HepG2 (cell line): ENCODE results near the gene RPL35. TPM values are rescaled to one million over a fixed set of nuclear protein-coding genes. Genes with fewer than 3 reads are reported as not detected.

Source experiments
- ARID3A ChIP-seq: IDR thresholded peaks from 2 replicates; pipeline ENCODE4 v1.6.1; 2012; ENCODE audit warnings: low read depth, low read length, improper control_type of control experiment
- EEA1 ChIP-seq: sonication (generic); formaldehyde crosslinking; IDR thresholded peaks from 2 replicates; pipeline ENCODE4 v1.5.1; 2020; ENCODE audit warnings: mild to moderate bottlenecking, missing genetic modification reagents, borderline replicate concordance
- ETV6 ChIP-seq: sonication (generic); formaldehyde crosslinking; conservative IDR thresholded peaks from 2 replicates; pipeline ENCODE4 v1.4.0; 2020; ENCODE audit warnings: missing genetic modification reagents
- GFI1 ChIP-seq: sonication (generic); formaldehyde crosslinking; IDR thresholded peaks from 2 replicates; pipeline ENCODE4 v1.5.0; 2020; ENCODE audit warnings: missing genetic modification reagents, mild to moderate bottlenecking, borderline replicate concordance
- HCFC1 ChIP-seq: fragments of 150-350 bp; IDR thresholded peaks from 2 replicates; pipeline ENCODE4 v1.6.1; 2014; ENCODE audit warnings: low read depth, low read length
- HDAC2 ChIP-seq: sonication (generic); formaldehyde crosslinking; IDR thresholded peaks from 2 replicates; pipeline ENCODE4 v1.4.0; 2020; ENCODE audit warnings: missing genetic modification reagents
- HMG20A ChIP-seq: IDR thresholded peaks from 2 replicates; pipeline ENCODE4 v1.6.1; 2016; ENCODE audit warnings: borderline replicate concordance
- HOXA9 ChIP-seq: sonication (generic); formaldehyde crosslinking; IDR thresholded peaks from 2 replicates; pipeline ENCODE4 v1.8.1; 2022; ENCODE audit warnings: missing genetic modification reagents, mild to moderate bottlenecking, moderate library complexity, borderline replicate concordance
- MAFF ChIP-seq: IDR thresholded peaks from 2 replicates; pipeline ENCODE4 v1.6.1; 2011; ENCODE audit warnings: low read depth, low read length, improper control_type of control experiment
- MAFG ChIP-seq: sonication (generic); formaldehyde crosslinking; IDR thresholded peaks from 2 replicates; pipeline ENCODE4 v1.5.1; 2020; ENCODE audit warnings: mild to moderate bottlenecking, missing genetic modification reagents
- MAX ChIP-seq: IDR thresholded peaks from 2 replicates; pipeline ENCODE4 v1.6.1; 2012; ENCODE audit warnings: inconsistent platforms
- NAIF1 ChIP-seq: sonication (generic); formaldehyde crosslinking; IDR thresholded peaks from 2 replicates; pipeline ENCODE4 v1.5.0; 2020; ENCODE audit warnings: mild to moderate bottlenecking, missing genetic modification reagents, borderline replicate concordance
- ONECUT2 ChIP-seq: sonication (generic); formaldehyde crosslinking; IDR thresholded peaks from 2 replicates; pipeline ENCODE4 v1.4.0; 2020; ENCODE audit warnings: missing genetic modification reagents
- POLR2A ChIP-seq, 2 experiments: IDR thresholded peaks; 2 replicates each; pipeline ENCODE4 v1.6.1; 2011; ENCODE audit warnings: low read depth in 2 of 2, low read length in 2 of 2, mild to moderate bottlenecking in 1 of 2, moderate library complexity in 1 of 2; ENCODE audit not compliant: insufficient read depth in 1 of 2
- POLR2G ChIP-seq: fragments of 200-400 bp; formaldehyde crosslinking; IDR thresholded peaks from 2 replicates; pipeline ENCODE4 v1.6.1; 2018; ENCODE audit warnings: mild to moderate bottlenecking, low read depth, low read length, moderate library complexity
- SNAI1 ChIP-seq: sonication (generic); formaldehyde crosslinking; IDR thresholded peaks from 2 replicates; pipeline ENCODE4 v1.5.0; 2020; ENCODE audit warnings: mild to moderate bottlenecking, missing genetic modification reagents, borderline replicate concordance
- SPEN ChIP-seq: sonication (generic); formaldehyde crosslinking; IDR thresholded peaks from 2 replicates; pipeline ENCODE4 v1.5.1; 2020; ENCODE audit warnings: low read depth, mild to moderate bottlenecking, missing genetic modification reagents
- TCF7 ChIP-seq: sonication (generic); IDR thresholded peaks from 2 replicates; pipeline ENCODE4 v1.6.1; 2016; ENCODE audit warnings: antibody characterized with exemption, low read depth
- THAP7 ChIP-seq: sonication (generic); formaldehyde crosslinking; IDR thresholded peaks from 2 replicates; pipeline ENCODE4 v1.8.1; 2023; ENCODE audit warnings: mild to moderate bottlenecking, missing genetic modification reagents
- ZBTB10 ChIP-seq: sonication (generic); formaldehyde crosslinking; IDR thresholded peaks from 2 replicates; pipeline ENCODE4 v1.4.0; 2020; ENCODE audit warnings: missing genetic modification reagents, borderline replicate concordance
- ZEB1 ChIP-seq: IDR thresholded peaks from 2 replicates; pipeline ENCODE4 v1.6.1; 2012; ENCODE audit warnings: mild to moderate bottlenecking, low read depth, inconsistent platforms; ENCODE audit not compliant: insufficient replicate concordance
- ZNF18 ChIP-seq: sonication (generic); formaldehyde crosslinking; IDR thresholded peaks from 2 replicates; pipeline ENCODE4 v1.8.0; 2022; ENCODE audit warnings: mild to moderate bottlenecking, missing genetic modification reagents; ENCODE audit not compliant: insufficient replicate concordance
- ZNF274 ChIP-seq: sonication (generic); formaldehyde crosslinking; IDR thresholded peaks from 2 replicates; pipeline ENCODE4 v1.5.1; 2020; ENCODE audit warnings: mild to moderate bottlenecking, missing genetic modification reagents
- ZNF563 ChIP-seq: sonication (generic); formaldehyde crosslinking; IDR thresholded peaks from 2 replicates; pipeline ENCODE4 v1.8.0; 2022; ENCODE audit warnings: mild to moderate bottlenecking, moderate library complexity, missing genetic modification reagents
- ZNF777 ChIP-seq: sonication (generic); formaldehyde crosslinking; IDR thresholded peaks from 2 replicates; pipeline ENCODE4 v1.4.0; 2020; ENCODE audit warnings: missing genetic modification reagents
- polyA plus RNA-seq, 8 experiments: library from polyadenylated mRNA; depleted of rRNA in 3 of 8; stranded (reverse) in 7 of 8; unstranded in 1 of 8; fragments of >200 nt; fragmentation: Illumina TruSeq in 4 of 8; extraction: Trizol in 4 of 8; gene quantifications; 2 replicates each; pipeline versions ENCODE4 v1.2.1 to v1.2.3, GENCODE V29; 2011 to 2016; ENCODE audit warnings: low read depth in 4 of 8, missing spikeins in 1 of 8, mixed read lengths in 1 of 8; ENCODE audit not compliant: insufficient read depth in 1 of 8
- total RNA-seq, 5 experiments: library from RNA; depleted of rRNA; stranded (reverse); fragments of >200 nt; fragmentation: Illumina TruSeq; extraction: Trizol; gene quantifications; 2 replicates each; pipeline ENCODE4 v1.2.3, GENCODE V29; 2016; ENCODE audit warnings: low read depth in 1 of 5

RPL35 gene
- total and polyA plus RNA-seq, 2 of the 13 experiments (the other 11 are each of a cell fraction or from before 2014, with no cell fraction given): 2,153 to 2,935 TPM

GRCh38 chr9:124869986-124870560 is 8.3 kb upstream of the RPL35 start (continued):
- TF ChIP-seq ZNF18 (CRISPR knock-in tag) (peak; percentile 66), HOXA9 (CRISPR knock-in tag) (no peak), HCFC1 (no peak), HDAC2 (CRISPR knock-in tag) (no peak), POLR2A (IDR thresholded peaks at IDR 0.05; ENCODE audit: insufficient read depth in 1 of 2, low read depth in 2 of 2, low read length in 2 of 2) (0 out of 4 replicates have a peak, but pooled peaks of 1 of the 2 experiments have one; percentile 26), ZNF777 (CRISPR knock-in tag) (no peak), SNAI1 (CRISPR knock-in tag) (no peak), ARID3A (no peak), MAX (0 out of 2 replicates have a peak, but pooled peaks have one; percentile 29), ZNF563 (no peak), MAFF (no peak), THAP7 (CRISPR knock-in tag) (no peak), HMG20A (CRISPR knock-in tag) (no peak; the same call in 1 of the 2 replicates), TCF7 (no peak), GFI1 (CRISPR knock-in tag) (0 out of 2 replicates have a peak, but pooled peaks have one; percentile 43), ZBTB10 (no peak), ZNF274 (CRISPR knock-in tag) (no peak), ZEB1 (no peak), POLR2G (no peak), NAIF1 (CRISPR knock-in tag) (no peak), SPEN (peak; percentile 15; the same call in 1 of the 2 replicates), MAFG (CRISPR knock-in tag) (no peak), ONECUT2 (CRISPR knock-in tag) (no peak), EEA1 (no peak), ETV6 (CRISPR knock-in tag) (no peak)
